Activated CD4-positive, alpha-beta T cell treated with anti-CD3 and anti-CD28 coated beads, Interleukin-2, amount 50 U/mL, for 48 hours (primary cell): ENCODE results near the gene DPY19L2.
"Not testable (repeated sequence)": the region's sequence is repeated elsewhere in the genome, so short reads cannot be mapped to it uniquely, and the experiment has no call there.

Experiments used
- DNase-seq, 2 experiments: peaks; one replicate each; pipeline ENCODE4 v3.0.0-alpha.2; 2020

Gene DPY19L2

DNA sequence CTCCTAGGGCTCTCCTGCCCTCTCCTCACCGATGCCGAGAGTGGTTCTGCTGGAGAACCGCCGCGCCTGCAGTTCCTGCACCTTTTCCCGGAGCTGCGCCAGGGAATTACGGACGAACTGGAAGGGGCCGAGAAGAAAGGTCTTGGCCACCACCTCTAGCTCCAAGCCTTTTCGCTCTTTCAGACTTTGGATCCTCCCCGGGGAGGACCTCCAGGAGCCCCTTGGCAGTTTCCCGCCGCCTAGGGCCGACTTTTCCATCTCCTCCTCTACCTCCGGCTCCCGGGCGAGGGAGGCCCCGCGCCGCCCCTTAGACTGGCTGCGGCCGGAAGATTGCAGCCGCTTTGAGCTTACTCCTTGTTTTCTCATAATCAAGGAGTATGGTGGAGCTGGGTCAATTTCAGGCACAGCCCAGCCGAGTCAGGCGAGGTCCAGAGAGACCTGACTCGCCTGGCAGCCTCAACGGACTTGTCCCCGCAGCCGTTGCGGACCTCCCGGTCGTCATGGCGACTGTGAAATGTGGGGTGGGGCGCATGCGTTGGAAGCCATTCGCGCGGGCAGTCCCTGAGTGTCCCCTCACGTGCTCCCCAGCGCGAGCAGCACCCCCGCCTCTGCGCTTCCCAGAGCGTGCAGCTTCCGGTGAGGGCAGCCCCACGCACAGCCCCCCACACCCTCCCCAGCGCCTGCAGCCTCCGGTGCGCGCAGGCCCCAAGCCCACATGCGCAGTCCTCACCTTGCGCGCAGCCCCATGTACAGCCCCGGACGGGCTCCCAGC is at the start of gene DPY19L2:
Gene DPY19L2, minus strand, starts transcription at position 466 of the 772 bp plus-strand sequence. Its CDS starts 100 bp downstream, at position 366.
- DNase-seq: peak; percentile 53 to 65

DNA sequence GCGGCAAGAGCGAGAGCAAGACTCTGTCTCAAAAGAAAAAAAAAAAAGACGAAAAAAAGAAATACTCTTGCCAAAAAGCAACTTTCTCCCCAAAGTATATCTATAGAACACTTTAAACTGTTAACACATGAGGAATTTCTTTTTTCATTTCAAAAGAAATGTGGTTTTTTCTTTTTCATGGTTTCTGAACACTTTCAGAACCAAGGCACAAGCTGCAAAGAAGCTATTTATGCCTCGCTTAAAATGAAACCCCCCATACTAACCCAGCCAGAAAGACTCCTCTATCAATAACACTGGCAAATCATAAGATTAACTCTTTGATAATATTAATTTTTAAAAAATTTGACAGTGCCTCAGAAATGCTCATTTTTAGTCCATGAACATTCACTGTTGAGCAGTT is 48.6 kb upstream of the DPY19L2 start:
- not testable (repeated sequence) for DNase-seq

DNA sequence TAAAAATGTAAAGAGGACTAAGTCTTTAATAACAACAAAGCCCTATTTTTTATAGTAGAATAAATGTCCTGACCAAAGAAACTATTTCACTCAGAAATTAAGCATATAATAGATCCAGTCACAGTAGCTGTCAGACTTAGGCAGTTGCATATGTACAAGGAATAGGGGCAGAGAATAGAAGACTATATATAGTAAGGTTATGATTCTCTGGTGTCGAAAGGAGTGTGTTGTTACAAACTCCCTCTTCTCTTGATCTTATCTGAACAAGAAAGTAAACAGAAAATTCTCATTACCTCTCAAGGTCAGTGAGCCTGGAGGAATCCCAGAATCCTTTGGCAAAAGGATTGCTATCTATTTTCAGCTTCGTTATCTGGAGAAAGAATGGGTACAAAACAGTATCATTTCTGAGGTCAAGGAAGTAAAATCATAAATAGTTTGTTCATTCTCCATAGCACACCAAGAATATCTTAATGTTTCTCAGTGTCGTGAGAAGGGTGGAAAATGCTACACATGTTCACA is 46.9 kb upstream of the DPY19L2 start:
- DNase-seq: not testable (repeated sequence)

DNA sequence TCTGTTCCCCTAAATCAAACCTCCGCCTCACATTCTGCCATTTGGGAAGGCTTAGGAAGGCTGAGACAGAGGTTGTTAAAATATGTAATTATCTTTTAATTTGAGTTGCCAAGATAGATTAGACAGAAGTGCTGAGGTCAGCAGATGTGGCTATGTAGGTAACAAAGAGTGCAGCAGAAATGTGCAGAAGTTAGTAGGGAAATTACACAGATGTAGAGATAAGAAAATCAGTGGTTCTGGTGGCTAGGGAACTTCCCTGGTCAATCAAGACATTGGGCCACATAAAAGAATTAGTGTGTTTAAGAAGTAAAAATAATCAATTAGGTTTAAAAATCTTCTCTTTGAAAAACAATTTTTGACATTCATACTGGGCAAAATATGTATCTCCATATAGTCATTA is 46.1 kb upstream of the DPY19L2 start:
- DNase-seq: not testable (repeated sequence)

DNA sequence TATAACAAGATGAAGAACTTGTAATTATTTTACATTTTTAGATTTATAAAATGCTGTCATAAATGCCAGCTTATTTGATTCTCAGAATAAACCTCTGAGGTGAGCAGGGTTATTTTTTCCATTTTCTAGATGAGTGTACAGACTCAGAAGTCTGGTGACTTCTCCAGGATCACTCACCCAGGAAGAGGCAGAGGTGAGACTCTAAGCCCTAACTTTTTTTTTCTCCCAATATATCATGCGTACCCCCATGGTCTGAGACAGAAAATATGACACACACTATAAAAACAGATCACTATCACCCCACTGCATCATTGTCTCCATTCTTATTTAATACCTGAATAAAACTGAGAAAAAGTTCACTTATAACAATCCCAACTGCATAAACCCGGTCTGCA is 45.4 kb upstream of the DPY19L2 start:
- not testable (repeated sequence) for DNase-seq

DNA sequence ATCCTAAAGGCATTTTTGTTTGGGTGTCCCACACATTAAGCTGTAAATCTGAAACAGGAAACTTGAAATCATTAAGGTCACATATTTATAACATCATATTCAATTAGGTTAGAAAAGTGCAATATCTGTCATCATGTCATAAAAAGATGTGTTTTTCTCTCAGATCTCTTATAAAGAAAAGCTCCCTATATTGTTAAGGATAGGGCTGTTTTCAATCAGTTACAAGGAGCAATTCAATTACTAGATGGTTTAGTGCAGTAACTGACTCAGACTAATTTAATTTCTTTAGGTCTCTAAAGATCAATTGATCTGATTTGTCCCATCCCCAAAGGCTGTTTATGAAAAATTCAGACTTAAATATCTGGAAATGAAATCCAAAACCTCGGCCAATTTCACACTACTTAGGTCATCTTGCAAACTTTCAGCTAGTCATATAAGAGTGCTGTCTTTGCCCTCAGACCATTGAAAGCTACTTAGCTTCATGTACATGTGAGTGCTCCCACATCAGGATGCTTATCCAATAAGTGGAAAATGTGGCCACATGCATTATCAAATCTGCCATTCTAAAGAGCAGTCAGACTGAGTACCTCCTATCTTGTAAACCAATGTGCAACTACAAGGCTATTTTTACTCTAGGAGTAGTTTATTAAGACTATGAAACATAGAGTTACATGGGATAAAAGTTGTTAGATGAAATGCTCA is 44.8 kb upstream of the DPY19L2 start:
- DNase-seq: peak in 1 of 2 experiments; percentile 4

DNA sequence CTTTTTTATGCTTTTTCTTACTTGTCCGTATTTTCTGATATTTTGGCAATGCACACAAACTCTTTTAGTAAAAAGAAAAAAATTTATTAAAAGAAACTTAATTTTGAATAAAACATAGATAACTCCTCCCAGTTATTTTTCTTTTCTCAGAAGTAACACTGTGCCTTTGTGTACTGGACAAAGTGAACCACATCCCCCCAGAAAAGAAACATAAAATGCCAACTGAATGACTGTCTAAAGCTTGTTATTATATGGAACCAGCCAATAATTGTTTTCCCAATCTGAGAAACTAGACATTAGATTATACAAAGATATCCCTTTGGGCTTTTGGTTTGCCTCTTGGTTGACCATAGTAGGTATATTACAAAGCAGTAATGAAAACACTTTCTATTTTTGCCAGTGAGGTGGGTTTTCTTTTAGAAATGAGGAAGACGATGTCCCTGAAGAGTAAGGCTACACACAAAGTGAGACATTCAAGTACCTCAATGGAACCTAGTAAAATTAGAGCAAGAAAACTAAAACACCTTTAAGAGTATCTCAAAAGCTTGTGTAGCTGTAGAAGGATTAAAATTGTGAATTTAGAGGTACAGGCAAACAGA is 44.2 kb upstream of the DPY19L2 start:
- DNase-seq: not testable (repeated sequence)

DNA sequence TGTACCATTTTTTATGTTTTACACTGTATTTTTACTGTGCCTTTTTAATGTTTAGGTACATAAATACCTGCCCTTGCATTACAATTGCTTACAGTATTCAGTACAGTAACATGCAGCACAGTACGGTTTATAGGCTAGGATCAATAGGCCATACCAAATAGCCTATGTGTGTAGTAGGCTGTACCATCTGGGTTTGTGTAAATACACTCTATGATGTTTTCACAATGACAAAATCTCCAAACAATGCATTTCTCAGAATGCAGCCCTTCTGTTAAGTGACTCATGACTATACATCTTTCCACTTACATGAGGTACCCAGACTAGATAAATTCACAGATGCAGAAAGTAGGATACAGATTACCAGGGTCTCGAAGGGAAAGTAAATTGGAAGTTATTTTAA is 43.0 kb upstream of the DPY19L2 start:
- not testable (repeated sequence) for DNase-seq

DNA sequence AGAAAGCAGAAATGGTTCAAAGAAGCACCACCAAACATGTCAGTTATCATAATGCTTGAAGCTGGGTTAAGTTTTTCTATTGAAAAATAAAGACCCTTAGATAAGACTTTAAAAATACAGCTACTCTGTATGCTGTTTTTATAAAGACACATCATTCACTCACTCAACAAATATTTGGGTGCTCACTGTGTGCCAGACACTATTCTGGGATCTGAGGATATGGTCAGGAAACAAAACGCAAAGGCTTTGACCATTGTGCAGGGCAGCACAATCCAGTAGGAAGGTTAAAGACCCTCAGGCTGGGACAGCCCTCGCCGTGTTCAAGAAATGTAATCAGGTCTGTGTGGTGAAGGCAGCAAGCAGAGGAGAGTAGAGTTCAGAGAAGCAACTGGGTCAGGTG is 38.0 kb upstream of the DPY19L2 start:
- DNase-seq: no peak

DNA sequence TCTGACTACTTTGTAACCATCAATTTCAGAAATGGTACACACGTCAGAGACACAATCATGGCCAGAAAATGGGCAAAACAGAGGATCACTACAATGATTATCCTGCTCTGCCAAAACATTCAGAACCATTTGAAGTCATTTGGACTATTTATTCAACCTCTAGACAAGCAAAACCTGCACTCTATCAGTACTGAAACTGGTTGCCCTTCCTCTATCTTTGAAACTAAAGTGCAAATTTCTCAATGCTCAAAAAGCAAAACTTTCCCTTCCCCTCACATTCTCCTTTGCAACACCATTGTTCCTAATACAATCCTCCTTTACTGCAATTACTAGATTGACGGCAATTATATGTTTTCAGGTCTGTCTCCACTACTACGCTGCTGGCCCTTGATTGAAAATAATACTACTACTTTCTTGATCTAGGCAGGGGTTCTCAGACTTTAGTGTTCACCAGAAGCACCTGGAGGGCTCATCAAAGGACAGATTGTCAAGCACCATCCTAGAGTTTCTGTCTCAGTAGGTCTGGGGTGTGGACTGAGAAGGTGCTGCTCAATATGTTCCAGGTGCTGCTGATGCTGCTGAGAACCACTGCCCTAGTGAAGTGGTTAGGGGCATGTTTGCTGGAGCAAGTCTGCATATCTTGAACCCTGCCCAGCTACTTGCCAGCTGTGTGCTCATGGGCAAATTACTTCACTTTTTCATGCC is 31.5 kb upstream of the DPY19L2 start:
- not testable (repeated sequence) for DNase-seq

DNA sequence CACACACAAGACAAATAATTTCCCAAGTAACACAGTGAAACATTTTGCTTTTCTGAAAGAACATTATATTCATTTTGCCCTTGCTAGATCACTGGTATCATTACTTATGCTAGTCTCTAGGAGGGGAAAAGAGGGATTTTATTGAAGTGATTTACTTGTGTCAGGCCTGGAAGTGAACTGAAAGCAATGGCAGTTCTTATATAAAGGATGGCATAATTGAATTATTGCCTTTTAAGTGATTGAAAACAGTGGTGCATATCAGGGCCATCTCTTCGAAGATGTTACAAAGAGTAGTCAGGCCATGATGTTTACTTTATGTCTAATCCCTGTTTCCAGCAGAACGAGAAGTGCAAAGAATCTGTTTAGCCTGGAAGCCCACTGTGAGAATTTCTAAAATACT is 30.7 kb upstream of the DPY19L2 start:
- not testable (repeated sequence) for DNase-seq

DNA sequence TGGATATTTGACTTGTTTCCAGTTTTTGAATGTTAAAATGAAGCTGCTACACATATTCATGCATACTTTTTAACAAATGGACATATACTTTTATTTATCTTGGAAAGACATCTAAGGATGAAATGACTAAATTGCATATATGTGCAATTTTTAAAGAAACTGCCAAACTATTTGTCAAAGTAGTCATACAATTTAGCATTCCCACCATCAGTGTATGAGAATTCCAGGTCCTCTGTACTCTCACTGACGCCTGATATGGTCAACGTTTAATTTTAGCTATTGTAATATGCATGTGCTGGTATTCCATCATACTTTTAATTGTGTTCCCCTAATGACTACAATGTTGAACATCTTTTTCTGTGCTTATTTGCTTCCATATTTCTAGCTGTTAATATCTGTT is 22.5 kb upstream of the DPY19L2 start:
- DNase-seq: not testable (repeated sequence)

DNA sequence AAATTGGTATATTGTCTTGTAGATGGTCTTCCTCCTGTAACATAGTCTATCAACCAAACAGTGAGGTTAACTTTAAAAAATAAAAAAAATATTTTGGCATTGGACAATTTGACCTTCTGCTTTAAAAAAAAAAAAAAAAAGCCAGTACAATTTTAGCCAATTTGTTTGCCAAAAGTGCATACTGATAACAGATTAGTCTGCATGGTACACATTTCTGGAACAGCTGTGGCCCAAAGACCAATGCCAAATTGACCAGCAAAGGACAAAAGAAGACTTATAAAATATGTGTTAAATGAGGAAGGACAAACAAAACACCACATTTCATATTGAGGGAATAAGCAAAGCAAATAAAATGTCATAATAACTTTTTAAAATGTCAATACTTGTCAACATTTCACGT is 20.8 kb upstream of the DPY19L2 start:
- not testable (repeated sequence) for DNase-seq

DNA sequence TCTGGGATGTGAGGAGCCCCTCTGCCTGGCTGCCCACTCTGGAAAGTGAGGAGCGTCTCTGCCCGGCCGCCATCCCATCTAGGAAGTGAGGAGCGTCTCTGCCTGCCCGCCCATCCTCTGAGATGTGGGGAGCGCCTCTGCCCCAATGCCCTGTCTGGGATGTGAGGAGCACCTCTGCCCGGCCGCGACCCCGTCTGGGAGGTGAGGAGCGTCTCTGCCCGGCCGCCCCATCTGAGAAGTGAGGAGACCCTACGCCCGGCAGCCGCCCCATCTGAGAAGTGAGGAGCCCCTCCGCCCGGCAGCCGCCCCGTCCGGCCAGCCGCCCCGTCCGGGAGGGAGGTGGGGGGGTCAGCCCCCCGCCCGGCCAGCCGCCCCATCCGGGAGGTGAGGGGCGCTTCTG is 18.3 kb upstream of the DPY19L2 start:
- DNase-seq: not testable (repeated sequence)

DNA sequence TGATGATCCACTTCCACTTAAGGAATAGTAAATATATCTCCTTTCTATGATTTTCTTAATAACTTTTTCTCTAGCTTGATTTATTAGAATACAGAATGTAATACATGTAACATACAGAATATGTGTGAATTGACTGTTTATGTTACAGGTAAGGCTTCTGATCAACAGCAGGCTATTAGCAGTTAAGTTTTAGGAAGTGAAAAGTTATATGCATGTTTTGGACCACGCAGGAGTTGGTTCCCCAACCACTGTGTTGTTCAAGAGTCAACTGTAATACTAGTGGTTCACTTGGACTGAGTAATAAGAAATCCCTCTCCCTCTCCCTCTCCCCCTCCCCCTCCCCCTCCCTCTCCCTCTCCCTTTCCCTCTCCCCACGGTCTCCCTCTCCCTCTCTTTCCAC is 17.5 kb upstream of the DPY19L2 start:
- not testable (repeated sequence) for DNase-seq

DNA sequence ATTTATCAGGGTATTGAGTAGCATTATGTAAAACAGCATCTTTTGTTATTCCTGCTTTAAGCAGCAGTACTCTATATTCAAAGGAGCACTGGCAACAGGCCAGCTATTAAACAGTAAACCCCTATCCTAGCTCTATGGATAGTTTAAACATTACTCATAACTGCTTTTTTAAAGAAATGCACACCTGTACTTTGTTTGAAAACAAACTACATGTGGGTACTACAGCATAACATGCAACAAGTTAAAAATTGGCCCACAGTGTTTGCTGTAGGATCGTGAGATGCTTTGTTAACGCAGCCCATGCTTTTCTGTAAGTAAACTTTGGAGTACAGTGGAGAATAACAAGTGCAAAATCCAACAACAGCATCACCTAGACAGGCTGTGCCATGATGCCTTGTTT is 14.3 kb upstream of the DPY19L2 start:
- not testable (repeated sequence) for DNase-seq

DNA sequence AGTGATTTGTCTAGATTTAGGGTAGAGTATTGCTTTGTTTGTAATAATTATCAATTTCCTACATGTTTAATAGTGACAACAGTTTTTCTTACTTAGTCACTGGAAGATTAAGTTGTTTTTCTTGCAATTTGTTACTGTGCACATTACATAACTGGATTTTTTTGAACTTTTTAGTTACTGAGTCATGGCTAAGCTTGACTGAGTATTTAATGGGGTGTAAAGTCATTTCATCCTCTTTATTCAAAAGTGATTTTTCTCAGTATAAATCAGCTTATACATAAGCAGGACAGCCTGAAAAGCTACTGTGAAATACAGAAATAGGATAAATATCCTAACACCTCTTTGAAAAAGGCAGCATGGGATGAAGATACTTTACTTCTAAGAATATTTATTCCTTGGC is 12.5 kb upstream of the DPY19L2 start:
- not testable (repeated sequence) for DNase-seq

DNA sequence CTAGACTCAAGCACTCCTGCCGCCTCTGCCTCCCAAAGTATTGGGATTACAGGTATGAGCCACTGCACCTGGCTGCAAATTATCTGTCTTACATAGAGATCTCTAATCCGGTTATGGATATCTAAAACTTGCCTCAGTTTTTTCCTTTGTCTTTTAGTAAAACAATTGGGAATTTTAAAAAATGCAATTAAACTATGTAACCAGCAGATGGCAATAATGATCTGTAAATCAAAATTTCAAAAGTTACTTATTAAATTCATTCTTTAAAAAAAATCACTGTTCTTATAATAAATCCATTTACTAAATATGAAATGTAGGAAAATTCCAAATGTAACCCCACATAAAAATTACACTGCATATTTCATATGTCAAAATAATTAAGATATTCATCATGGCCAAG is 4.3 kb upstream of the DPY19L2 start:
- not testable (repeated sequence) for DNase-seq

DNA sequence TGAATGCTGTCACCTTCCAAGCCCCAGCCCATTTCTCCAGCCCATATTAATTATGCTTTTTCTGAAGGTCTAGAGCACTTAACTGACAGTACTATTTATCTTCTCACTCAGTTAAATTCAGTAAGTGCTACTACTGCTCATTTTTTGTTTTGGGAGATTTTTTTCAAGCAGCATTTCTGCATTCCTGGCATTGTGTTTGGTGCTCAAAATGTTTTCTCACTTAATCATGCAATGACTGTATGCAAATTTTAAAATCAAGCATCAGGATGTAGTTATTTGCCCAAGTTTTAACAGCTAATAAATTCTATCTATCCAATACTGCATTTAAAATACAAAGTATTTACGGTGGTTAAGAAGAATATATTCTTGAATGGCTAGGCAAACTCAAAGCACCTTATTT is 1.6 kb upstream of the DPY19L2 start:
- not testable (repeated sequence) for DNase-seq

DNA sequence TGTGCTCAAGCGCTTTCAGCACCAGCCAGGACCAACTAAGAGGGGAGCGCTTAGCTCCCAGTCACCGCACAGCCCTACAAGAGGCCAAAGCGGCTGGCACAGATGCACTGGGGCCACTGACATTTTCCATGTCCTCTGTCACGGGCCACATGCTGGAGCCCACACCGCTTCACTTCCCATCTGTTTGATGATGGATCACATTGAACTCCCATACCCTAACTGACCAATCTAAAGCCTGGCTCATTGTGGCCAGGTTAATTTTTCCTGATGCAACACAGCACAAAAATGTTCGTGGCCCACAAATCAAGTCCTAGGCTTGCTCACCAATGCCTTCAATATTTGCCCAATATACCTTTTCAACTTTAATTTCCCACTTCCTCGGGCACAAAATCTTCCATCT is 1.1 kb upstream of the DPY19L2 start:
- DNase-seq: not testable (repeated sequence)

DNA sequence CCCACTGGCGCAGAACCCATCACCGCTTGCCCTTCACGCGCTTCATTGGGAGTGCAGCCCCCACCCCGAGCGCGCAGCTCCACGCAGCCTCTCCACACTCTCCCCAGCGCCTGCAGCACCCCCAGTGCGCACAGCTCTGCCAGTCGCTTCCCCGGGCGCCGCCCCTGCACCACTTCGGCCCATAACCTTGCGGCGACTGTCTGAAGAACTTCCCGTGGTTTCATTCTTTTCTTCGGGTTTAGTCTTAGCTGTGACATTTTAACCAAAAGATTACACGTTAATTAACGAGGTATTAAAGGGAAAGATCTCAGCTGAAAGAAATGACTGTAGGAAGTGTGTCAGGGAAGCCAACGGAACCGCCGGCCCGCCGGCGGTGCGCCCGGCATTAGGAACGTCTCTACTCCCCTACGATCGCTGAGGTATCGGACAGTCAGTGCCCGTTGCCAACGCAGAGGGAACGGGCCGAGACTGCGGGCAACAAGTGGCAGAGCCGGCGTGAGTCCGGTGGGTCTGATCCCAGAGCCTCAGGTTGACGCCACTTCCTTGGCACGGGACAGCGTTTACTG is 590 bp upstream of the DPY19L2 start:
- DNase-seq: peak in 1 of 2 experiments; percentile 4

DNA sequence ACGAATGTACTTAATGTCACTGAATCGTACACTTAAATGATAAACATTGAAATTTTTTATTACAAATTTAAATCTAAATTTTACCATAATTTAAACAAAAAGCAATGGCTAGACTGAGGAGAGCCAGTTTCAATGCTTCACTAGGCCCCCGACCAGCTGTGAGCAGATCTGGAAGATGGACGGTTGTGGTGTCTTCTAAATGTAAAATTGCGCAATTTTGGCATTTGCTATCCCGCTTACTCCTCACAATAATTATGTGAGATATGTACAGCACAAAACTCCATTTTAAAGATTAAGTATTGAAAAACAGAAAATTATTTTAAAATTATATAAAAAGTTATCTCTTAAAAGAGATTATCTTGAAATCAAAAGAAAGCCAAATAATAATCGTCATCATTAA is 5.3 kb downstream of the DPY19L2 start:
- not testable (repeated sequence) for DNase-seq
